SU-DHL-6 (cell line): ENCODE data around the gene RC3H2.

Experiments used
- EZH2phosphoT487 ChIP-seq: fragments of 200-600 bp; sonication (generic), shearing (Covaris generic); conservative IDR thresholded peaks from 2 replicates; pipeline ENCODE4 v1.6.1; 2018; ENCODE audit warnings: mild to moderate bottlenecking, antibody characterized with exemption, low read length, moderate library complexity, mixed read lengths
- TF ChIP-seq, protein P1 (sequence below): fragments of 200-600 bp; sonication (generic); IDR thresholded peaks from one replicate; pipeline ENCODE4 v1.5.1; 2017; ENCODE audit warnings: antibody characterized with exemption, mild to moderate bottlenecking, low read length, moderate library complexity; ENCODE audit not compliant: insufficient read depth, poor library complexity, severe bottlenecking

DNA sequence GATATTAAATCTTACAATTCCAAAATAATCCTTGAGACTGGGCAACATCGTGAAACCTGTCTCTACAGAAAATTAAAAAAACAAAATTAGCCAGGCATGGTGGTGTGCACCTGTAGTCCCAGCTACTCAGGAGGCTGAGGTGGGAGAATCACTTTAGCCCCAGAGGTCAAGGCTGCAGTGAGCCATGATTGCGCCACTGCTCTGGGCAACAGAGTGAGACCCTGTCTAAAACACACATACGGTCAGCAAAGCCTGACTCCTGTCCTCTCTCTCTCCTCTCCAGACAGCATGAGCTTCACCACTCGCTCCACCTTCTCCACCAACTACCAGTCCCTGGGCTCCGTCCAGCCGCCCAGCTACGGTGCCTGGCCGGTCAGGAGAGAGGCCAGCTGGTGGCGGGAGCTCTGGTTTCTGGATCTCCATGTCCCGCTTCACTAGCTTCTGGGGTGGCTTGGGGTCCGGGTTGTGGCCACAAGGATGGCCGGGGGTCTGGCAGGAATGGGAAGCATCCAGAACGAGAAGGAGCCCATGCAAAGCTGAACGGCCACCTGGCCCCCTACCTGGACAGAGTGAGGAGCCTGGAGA lies 67.8 kb downstream of the RC3H2 start:
- TF ChIP-seq EZH2phosphoT487, result no peak
- TF ChIP-seq, protein P1, sequence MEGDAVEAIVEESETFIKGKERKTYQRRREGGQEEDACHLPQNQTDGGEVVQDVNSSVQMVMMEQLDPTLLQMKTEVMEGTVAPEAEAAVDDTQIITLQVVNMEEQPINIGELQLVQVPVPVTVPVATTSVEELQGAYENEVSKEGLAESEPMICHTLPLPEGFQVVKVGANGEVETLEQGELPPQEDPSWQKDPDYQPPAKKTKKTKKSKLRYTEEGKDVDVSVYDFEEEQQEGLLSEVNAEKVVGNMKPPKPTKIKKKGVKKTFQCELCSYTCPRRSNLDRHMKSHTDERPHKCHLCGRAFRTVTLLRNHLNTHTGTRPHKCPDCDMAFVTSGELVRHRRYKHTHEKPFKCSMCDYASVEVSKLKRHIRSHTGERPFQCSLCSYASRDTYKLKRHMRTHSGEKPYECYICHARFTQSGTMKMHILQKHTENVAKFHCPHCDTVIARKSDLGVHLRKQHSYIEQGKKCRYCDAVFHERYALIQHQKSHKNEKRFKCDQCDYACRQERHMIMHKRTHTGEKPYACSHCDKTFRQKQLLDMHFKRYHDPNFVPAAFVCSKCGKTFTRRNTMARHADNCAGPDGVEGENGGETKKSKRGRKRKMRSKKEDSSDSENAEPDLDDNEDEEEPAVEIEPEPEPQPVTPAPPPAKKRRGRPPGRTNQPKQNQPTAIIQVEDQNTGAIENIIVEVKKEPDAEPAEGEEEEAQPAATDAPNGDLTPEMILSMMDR, result no peak
